K562 (cell line): ENCODE data around the gene MEF2C. TPM values are rescaled to one million over a fixed set of nuclear protein-coding genes. Genes with fewer than 3 reads are reported as not detected.

Experiments
- ATAC-seq: fragments of 200-7000 bp; cut with Tn5 transposase; 3 replicates; pipeline ENCODE4 v1.9.1; 2020; ENCODE audit warnings: moderate library complexity
- BruUV-seq: library from RNA; stranded (reverse); fragments of 400-500 nt; replicated peaks from 2 replicates; lab custom pipeline; 2021; lab: Mats Ljungman, UMichigan
- CTCF ChIA-PET: fragments of 300-600 bp; formaldehyde crosslinking; extraction: SDS; loops from one replicate; lab custom pipeline; 2021; ENCODE audit warnings: low intra/inter-chr PET ratio; lab: Yijun Ruan, JAX
- POLR2A ChIA-PET: fragments of 300-600, 350-650 bp; sonication (Branson Sonifier 250); formaldehyde crosslinking; extraction: SDS; loops from one replicate; lab custom pipeline; 2021; ENCODE audit warnings: antibody characterized with exemption, inconsistent platforms; lab: Yijun Ruan, JAX
- DNase-seq, 4 experiments: peaks; one replicate each; pipeline versions ENCODE4 v3.0.0 to v3.0.0-alpha.2; 2011 to 2018; ENCODE audit warnings: low spot score in 3 of 4, mixed read lengths in 3 of 4; ENCODE audit errors: extremely low read depth in 1 of 4
- FAIRE-seq: peaks from 2 replicates; lab custom pipeline; 2011; peaks lifted over from hg19 to GRCh38; lab: Jason Lieb, UNC
- H2AFZ ChIP-seq: 2 replicates; pipeline ENCODE4 v1.6.0; 2011; ENCODE audit warnings: low read depth, low read length, control low read depth, inconsistent platforms
- H3K27ac ChIP-seq: fragments of 200-600 bp; 3 replicates; pipeline ENCODE4 v1.8.0; 2011; ENCODE audit warnings: low read depth, mild to moderate bottlenecking, control low read depth, inconsistent platforms, low read length, moderate library complexity, mixed read lengths; ENCODE audit errors: extremely low read depth
- H3K27me3 ChIP-seq, 2 experiments: fragments of 300-600 bp in 1 of 2; 2 replicates in 1 of 2; 3 replicates in 1 of 2; pipeline versions ENCODE4 v1.6.0 to v1.8.0; 2011; ENCODE audit warnings: inconsistent platforms in 2 of 2, low read length in 2 of 2, mild to moderate bottlenecking in 1 of 2, mixed read lengths in 1 of 2, moderate library complexity in 1 of 2; ENCODE audit not compliant: control insufficient read depth in 2 of 2, insufficient read depth in 2 of 2
- H3K36me3 ChIP-seq: fragments of 300-600 bp; 3 replicates; pipeline ENCODE4 v1.8.0; 2011; ENCODE audit warnings: mild to moderate bottlenecking, low read length, inconsistent platforms; ENCODE audit not compliant: control insufficient read depth, insufficient read depth
- H3K4me1 ChIP-seq, 2 experiments: fragments of 200-600 bp in 1 of 2; replicated peaks in 1 of 2; 2 replicates in 1 of 2; 3 replicates in 1 of 2; pipeline versions ENCODE4 v1.5.1 to v1.8.0; 2011; ENCODE audit warnings: inconsistent platforms in 2 of 2, low read length in 2 of 2, mild to moderate bottlenecking in 1 of 2, mixed read lengths in 1 of 2, moderate library complexity in 1 of 2; ENCODE audit not compliant: control insufficient read depth in 2 of 2, insufficient read depth in 2 of 2
- H3K4me2 ChIP-seq: 2 replicates; pipeline ENCODE4 v1.6.1; 2011; ENCODE audit warnings: low read length, control low read depth, inconsistent platforms, mixed read lengths; ENCODE audit not compliant: insufficient read depth
- H3K4me3 ChIP-seq: fragments of 200-600 bp; sonication (generic), shearing (Covaris generic); 2 replicates; pipeline ENCODE4 v1.5.1; 2016; ENCODE audit warnings: control low read depth, inconsistent platforms
- H3K79me2 ChIP-seq: fragments of 200-600 bp; 3 replicates; pipeline ENCODE4 v1.8.0; 2011; ENCODE audit warnings: low read length, inconsistent platforms; ENCODE audit not compliant: control insufficient read depth, insufficient read depth
- H3K9ac ChIP-seq, 2 experiments: 2 replicates each; pipeline versions ENCODE4 v1.6.0 to v1.6.1; 2011; ENCODE audit warnings: low read depth in 2 of 2, low read length in 2 of 2, control low read depth in 1 of 2, inconsistent platforms in 1 of 2, mild to moderate bottlenecking in 1 of 2, mixed read lengths in 1 of 2; ENCODE audit not compliant: insufficient read depth in 1 of 2
- H3K9me1 ChIP-seq: one replicate; pipeline ENCODE4 v1.6.0; 2011; ENCODE audit warnings: inconsistent platforms, mild to moderate bottlenecking, low read length, moderate library complexity; ENCODE audit not compliant: control insufficient read depth, insufficient read depth
- H3K9me3 ChIP-seq: replicated peaks from 2 replicates; pipeline ENCODE4 v1.5.1; 2011; ENCODE audit warnings: low read depth, low read length, inconsistent platforms; ENCODE audit not compliant: control insufficient read depth, insufficient read depth
- H4K20me1 ChIP-seq: replicated peaks from 2 replicates; pipeline ENCODE4 v1.6.1; 2011; ENCODE audit warnings: low read length, inconsistent platforms, mixed read lengths; ENCODE audit not compliant: control insufficient read depth, insufficient read depth
- CHAMP1 ChIP-seq: fragments of 450-650 bp; IDR thresholded peaks from 2 replicates; pipeline ENCODE4 v1.6.1; 2016; ENCODE audit warnings: mild to moderate bottlenecking
- HOMEZ ChIP-seq: fragments of 250-450 bp; sonication (Bioruptor Pico); IDR thresholded peaks from 2 replicates; pipeline ENCODE4 v1.4.0; 2020; ENCODE audit warnings: mild to moderate bottlenecking, moderate library complexity
- WGBS: fragments of 100-300 bp; shearing (Covaris generic); methylation state at CpG from one replicate; pipeline ENCODE4 v1.1.6; 2016; ENCODE audit warnings: low coverage, mixed read lengths; ENCODE audit not compliant: insufficient coverage; ENCODE audit errors: missing lambda C conversion rate; 5-methylcytosine and 5-hydroxymethylcytosine counted together
- in situ Hi-C: fragments of 300-500 bp; cut with MboI; formaldehyde crosslinking; loops from 4 replicates; pipeline ENCODE4 v1.15.0; 2018; ENCODE audit warnings: inconsistent platforms, mixed read lengths
- intact Hi-C: fragments of 100-400 bp; cut with micrococcal nuclease; formaldehyde crosslinking; loops from 2 replicates; pipeline ENCODE4 v1.14.2; 2022
- polyA plus RNA-seq, 8 experiments: library from polyadenylated mRNA; depleted of rRNA in 4 of 8; stranded (reverse) in 5 of 8; unstranded in 3 of 8; fragments of >200 nt; fragmentation: Nextera tagmentation in 2 of 8; fragmentation: Illumina TruSeq in 1 of 8; extraction: Ambion mirVana in 2 of 8; extraction: Trizol in 1 of 8; gene quantifications; 2 replicates each; pipeline versions ENCODE4 v1.2.1 to v1.2.3, GENCODE V29; 2011 to 2014; ENCODE audit warnings: inconsistent platforms in 1 of 8, missing spikeins in 1 of 8
- total RNA-seq, 7 experiments: library from RNA; depleted of rRNA in 6 of 7; stranded (reverse); fragments of >200 nt in 6 of 7; fragmentation: Illumina TruSeq in 2 of 7; extraction: Trizol in 2 of 7; gene quantifications; 2 replicates each; pipeline versions ENCODE4 v1.2.1 to v1.2.3, GENCODE V29; 2011 to 2021; ENCODE audit warnings: low replicate concordance in 1 of 7

The MEF2C gene
- total and polyA plus RNA-seq, 9 of the 15 experiments (the other 6 are each of a cell fraction or from before 2014, with no cell fraction given): 25.1 to 67.8 (median 58.3) TPM

GRCh38 chr5:88834131-88834462 lies 48.9 kb downstream of the MEF2C start:
- no peak overlapping the region for H3K4me2 ChIP-seq
- ATAC-seq: no peak
- peaks cover 4% of the 10 kb centered on the region; the same call in 2 of the 3 replicates for H3K36me3 ChIP-seq
- BruUV-seq: no TSS peak
- TF ChIP-seq CHAMP1: no peak
- TF ChIP-seq HOMEZ (CRISPR knock-in tag): no peak
- TF ChIP-seq, all 486 proteins: peak for 0
- FAIRE-seq (no peak), DNase-seq (no peak)
- H3K9me1 ChIP-seq: no peaks in the 10 kb centered on the region
- 50% methylated on average over 2 of the region's 2 CpGs for WGBS
- no peak overlapping the region for H3K9ac ChIP-seq
- peaks cover 70% of the 10 kb centered on the region for H3K79me2 ChIP-seq
- peaks cover 0 to 8% of the 10 kb centered on the region in 2 experiments; a peak in 2 of 5 replicates for H3K4me1 ChIP-seq
- no peak overlapping the region for H3K4me3 ChIP-seq
- H3K9me3 ChIP-seq: no peaks in the 10 kb centered on the region
- CTCF ChIA-PET: no interaction called here
- intact Hi-C loops (loop anchor here (10.0 kb wide), 1 partner anchor 99 kb away; no protein-coding TSS in a partner anchor), in situ Hi-C loops (no loop called here)
- H2AFZ ChIP-seq: no peak overlapping the region
- H3K27ac ChIP-seq: no peak overlapping the region
- H4K20me1 ChIP-seq: no peaks in the 10 kb centered on the region
- H3K27me3 ChIP-seq: no peaks in the 10 kb centered on the region
- POLR2A ChIA-PET: no interaction called here
